GM15510 (cell line): Measurements from ENCODE around the gene DGCR8.

Source experiments
- POLR2A ChIP-seq: IDR thresholded peaks from 3 replicates; pipeline ENCODE4 v1.6.1; 2011; ENCODE audit warnings: borderline replicate concordance; ENCODE audit not compliant: insufficient read length; ENCODE audit errors: extremely low read depth

The DGCR8 gene

DNA sequence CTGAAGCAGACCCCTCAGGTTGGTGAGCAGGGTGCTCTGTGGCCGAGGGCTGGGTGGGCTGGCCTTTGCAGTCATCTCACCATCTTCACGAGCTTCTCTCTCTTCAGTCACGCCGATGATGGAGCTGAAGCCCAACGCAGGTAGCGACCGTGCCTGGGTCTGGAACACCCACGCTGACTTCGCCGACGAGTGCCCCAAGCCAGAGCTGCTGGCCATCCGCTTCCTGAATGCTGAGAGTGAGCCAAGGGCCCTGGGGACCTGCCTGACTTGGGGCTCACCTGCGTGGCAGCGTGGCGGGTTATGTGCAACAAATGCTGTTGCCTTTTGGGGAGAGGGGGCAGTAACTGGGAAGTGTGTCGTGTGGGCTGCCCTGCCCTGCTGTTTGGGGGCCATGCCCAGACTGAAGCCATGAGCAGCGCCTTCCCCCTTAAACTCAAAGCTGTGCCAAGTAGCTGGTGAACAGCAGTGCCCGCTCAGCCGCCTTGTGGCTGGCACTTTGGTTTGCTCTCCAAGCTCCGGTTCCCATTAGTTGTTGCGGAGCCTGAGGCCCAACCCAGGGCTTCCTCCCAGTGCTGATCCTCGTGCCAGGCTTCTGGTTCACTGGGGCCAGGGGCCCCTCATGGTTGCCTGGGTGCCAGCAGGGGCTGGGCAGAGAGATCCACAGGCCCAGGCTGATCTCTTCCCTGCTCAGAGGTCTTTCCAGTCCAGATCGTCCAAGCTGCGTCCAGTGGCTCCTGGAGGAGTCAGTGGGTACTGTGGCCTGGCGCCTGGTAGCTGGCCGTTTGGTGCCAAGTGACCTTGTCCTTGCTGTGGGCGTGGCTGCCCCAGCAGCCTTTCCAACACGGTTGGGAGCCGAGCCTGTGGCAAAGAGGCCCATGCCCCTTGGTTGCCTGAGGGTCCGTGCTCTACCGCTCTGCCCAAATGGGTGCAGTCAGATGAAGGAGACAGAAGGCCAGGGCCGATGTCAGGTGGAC is 45.4 kb downstream of the DGCR8 start:
- TF ChIP-seq POLR2A = no peak

DNA sequence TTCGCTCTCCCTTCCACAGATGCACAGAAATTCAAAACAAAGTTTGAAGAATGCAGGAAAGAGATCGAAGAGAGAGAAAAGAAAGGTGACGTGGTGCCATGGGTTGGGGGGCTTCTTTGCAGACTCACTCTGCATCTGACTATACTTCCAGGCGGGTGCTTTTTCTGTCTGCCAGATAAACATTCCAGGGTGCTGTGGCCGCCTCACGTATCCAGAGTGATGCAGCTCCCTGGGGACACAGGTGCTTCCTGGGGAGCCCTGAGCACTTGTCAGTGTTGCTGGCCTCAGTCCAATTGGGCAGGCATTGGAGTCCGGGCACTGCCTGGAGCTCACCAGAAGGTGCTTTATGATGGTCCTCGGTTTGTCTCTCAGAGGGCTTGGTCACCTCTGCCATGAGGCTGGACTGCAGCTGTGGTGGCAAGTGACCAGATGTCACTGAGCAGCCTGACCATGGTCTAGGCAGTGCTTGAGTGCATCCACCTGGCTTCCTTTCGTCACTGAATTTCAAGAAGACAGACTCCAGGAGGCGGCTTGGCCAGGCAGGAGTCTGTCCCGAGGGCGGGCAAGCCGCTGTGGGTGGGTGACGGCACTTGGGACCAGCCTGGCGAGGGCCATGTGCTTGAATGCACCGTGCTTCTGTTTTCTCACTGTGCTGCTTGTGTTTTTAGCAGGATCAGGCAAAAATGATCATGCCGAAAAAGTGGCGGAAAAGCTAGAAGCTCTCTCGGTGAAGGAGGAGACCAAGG is 46.4 kb downstream of the DGCR8 start:
- no peak for TF ChIP-seq POLR2A

DNA sequence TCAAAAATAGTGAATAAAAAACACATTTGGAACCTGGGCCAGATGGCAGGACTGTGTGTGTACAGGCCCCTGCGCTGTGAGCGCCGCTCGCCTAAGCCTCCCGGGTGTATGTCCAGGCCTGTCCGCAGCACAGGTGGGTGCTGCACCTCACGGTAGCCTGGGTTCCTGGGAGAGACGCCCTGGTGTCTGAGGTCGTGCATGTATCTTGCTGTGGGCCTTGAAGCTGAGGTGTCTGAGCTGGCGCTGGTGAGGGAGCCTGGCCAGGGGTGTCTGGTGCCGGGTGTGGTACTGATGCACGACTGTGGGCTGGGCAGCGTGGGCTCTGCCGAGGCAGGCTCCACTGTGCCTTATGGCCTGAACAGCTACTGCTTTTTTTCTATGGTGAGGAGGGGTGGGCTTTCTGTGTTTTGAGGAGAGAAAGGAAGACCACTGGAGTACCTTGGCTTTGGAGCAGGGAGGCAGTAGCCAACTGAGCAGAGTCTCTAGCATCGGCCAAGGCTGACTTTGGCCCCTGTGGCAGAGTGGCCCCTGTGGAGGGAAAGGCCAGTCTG is 47.4 kb downstream of the DGCR8 start:
- no peak for TF ChIP-seq POLR2A

DNA sequence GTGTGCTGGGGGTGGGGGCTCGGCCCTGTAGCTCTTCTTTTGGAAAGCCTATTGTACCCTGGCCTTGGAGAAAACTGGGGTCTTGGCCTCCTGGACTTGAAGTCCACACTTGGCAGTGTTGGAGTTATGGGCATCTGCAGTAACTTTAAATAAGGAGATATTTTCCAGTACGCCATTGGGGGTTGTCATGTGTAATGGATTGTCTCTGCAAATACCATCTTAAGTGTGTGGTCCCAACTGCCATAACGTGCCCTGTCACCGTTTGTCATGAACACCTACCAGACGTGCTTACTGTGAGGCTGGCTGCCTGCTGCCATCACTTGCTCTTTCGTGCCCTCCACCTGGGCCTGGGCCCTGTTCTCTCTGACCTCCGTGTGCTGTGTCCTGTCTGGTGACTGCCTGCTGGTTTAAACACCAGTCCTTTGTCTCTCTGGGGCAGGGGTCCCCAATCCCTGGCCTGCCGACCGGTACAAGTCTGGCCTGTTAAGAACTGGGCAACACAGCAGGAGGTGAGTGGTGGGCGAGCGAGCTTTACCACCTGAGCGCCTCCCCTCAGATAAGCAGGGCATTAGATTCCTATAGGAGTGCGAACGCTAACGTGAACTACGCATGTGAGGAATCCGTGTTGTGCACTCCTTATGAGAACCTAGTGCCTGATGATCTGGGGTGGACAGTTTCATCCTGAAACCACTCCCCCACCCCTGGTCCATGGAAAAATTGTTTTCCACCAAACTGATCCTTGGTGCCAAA is 48.0 kb downstream of the DGCR8 start:
- no peak for TF ChIP-seq POLR2A

DNA sequence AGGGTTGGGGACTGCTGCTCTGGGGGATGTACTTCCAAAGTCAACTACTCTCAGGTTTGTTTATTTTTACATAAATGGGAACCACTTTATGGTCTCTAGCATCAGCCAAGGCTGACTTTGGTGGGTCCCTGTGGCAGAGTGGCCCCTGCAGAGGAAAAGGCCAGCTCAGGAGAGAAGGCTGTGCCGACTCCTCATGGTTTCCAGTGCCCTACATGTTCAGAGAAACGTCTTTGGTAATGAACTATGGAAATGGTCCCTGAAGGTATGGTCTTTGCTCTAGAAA is 48.5 kb downstream of the DGCR8 start:
- TF ChIP-seq POLR2A = no peak

DNA sequence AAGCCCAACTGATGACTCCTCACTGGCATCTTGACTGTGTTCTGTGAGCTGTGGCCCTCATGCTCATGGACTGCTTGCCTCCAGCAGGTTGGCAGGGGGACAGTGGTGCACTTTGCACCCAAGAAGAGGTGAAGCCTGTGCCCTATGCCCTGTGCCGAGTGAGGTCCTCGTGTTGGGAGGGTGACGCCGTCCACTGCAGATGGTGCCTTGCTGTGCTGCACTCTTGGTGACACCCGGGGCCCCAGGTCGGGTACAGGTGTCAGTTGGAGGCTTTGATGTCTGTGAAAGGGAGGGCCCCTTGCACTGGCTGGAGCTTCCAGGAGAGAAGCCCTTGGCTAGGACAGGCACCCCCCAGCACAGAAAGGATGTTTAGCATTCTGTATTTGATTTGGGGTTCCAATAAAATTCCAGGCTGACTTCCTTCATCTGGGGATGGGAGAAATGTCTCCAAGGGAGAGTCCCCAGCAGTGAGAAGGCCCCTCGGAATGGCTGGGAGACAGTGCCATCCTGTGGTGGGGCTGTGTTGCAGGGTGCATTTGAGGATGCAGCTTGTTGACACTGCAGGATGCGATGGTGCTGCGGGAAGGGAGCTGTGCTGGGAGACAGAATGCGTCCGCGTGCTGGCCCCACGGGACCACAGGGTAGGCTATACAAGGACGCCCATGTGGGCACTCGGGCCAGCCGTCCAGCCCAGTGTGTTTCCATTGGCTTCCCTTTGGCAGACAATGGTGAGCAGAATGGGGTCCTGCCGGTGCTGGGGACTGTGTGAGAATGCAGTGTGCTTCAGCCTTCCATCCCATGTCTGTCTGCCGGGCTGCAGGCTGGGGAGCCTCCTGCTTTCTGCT is 49.1 kb downstream of the DGCR8 start:
- TF ChIP-seq POLR2A = no peak

DNA sequence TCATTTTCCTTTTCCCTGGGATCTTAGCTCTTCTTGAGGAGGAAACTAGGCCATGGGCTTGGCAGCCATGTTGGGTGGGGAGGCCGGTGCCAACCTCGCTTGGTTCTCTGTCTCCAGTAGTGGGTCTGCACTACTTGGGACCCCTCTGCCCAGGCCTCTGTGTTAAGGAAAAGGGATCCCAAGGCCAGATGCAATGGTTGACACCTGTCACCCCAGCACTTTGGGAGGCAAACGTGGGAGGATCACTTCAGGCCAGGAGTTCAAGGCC is 49.6 kb downstream of the DGCR8 start:
- TF ChIP-seq POLR2A = no peak

DNA sequence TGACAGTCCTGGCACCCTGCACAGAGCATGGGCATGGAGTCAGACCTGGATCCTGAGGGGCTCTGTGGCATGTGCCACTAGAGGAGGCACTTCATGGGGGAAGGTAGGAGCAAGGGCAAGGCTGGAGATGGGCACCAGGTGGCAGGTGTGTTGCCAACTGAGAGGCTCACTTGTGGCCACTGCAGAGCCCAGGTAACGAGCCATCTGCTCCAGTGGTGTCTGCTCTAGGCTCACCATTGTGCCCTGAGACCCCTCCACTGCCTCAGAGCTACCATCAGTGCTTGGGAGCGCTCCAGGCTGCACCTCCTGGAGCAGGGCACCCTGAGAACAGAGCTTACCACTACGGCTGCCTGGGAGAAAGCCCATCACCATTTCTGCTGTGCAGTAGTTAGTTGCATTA is 50.3 kb downstream of the DGCR8 start:
- TF ChIP-seq POLR2A = no peak

DNA sequence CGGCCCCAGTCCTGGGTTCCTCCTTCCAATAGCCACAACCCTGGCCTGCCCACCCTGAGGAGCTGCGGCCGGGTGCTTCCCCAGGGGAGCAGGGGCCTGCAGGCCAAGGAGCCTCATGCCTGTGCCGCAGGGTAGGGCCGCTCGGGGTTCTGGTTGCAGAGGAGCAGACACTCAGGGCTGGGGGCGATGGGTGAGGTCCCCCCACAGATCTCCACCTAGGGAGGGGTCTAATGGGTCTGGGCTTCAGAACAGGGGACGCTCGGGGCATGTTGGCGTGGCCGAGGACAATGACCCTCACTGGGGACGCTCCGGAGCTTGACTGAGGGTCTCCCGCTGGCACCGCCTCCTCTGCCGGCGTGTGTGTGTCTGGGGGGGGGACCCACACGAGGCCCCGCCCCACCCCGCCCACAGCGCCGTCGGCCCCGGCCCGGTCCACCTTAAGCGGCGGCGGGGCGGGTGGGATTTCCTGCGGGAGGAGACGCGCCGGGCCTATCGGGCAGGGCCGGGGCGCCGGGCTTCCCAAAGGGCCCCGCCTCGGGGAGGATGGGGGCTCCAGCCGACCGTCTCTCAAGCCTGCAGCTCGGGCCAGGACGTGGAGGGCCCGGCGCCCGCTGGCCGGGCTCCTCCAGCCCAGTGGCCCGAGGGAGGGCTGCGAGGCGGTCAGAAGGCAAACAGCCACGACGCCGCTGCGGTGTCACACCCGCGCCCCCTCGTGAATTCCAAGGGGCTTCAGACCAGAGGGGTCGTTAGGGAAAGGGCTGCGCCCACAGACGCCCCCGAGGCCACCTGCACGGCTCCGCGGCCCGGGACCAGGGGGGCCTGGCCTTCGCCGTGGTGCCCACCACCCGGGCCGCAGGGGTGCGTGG is 50.9 kb downstream of the DGCR8 start:
- TF ChIP-seq POLR2A = no peak

DNA sequence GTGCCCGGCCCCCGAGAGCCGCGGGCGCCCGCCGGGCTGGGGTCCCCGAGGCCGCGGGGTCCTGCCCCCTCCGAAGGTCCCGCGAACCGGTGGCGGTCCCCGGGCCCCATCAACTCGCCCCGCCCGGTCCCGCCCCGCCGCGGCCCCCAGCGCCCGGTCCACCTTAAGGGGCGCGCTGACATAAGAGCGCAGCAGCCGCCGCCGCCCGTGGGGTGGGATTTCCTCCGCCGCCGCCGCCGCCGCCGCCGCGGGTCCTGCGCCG is 51.5 kb downstream of the DGCR8 start, which contains the start of gene ZDHHC8:
Gene ZDHHC8, plus strand, starts transcription at position 208 of the 262 bp plus-strand sequence. CDS start 144 bp downstream, outside the sequence.
- TF ChIP-seq POLR2A = no peak

DNA sequence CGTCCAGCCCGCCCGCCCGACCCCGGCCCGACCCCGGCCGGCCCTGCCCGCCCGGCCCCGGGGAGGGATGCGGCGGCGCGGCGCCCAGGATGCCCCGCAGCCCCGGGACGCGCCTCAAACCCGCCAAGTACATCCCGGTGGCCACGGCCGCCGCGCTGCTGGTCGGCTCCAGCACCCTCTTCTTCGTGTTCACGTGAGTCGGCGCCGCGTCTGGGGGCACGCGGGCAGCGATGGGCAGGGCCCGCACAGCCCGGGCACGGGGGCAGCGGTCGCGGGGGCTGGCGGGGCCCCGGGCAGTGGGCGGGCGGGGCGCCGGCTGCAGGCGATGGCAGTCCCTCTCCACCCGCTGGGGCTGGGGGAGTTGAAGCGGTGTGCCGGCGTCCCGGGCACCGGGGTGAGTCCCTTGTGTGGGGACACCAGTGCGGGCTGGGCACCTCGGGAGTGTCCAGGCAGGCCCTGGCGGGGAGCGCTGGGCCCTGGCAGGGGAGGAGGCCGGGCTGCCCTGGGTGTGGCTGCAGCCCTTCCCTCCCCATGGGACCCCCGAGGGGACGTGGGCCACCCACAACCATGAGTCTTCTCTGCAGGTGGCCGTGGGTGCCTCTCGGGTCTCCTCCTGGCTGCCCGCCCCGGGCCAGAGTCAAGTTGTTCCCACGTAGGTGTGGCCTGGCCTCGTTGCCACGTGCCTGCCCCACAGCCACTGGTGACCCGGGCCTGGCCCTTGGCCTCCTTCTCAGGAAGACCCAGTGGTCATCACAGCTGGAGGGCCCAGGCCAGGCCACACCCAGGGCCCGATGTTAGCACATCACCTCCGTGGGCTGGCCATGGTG is 52.0 kb downstream of the DGCR8 start:
- no peak for TF ChIP-seq POLR2A

DNA sequence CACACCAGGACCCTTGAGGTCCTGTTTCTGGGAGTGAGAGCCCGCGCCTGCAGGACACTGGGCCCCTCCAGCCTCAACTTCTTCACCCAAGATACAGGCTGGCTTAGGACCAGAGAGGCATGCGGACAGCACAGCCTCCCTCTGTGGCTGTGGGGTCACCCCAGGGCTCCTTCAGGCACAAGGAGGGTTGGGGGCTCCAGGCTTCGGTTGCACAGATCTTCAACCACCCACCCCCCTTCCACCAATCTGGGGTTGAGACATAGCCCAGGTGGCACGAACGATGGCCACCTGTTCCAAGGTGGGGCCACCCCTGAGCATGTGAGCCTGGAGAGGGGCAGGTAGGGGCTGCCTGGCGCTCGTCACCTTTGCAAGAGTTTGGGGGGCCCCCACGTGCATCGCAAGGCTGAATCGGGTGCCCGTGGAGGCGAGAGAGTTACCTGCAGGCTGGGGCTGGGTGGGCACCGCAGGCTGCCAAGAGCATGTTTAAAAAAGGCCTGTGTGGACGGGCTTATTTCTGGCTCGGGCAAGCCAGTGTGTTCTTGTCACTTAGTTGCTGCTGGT is 52.7 kb downstream of the DGCR8 start:
- no peak for TF ChIP-seq POLR2A
